AG10803 (cell line): ENCODE results near the gene MAOA.
"Not testable (repeated sequence)": the region's sequence is repeated elsewhere in the genome, so short reads cannot be mapped to it uniquely, and the experiment has no call there.

Source experiments
- DNase-seq: peaks from one replicate; pipeline ENCODE4 v3.0.0; 2010; ENCODE audit warnings: low read depth
- H3K4me3 ChIP-seq: 2 replicates; pipeline ENCODE4 v1.5.1; 2011; ENCODE audit warnings: mild to moderate bottlenecking, low read length, control low read depth
- CTCF ChIP-seq: conservative IDR thresholded peaks from 2 replicates; pipeline ENCODE4 v1.5.1; 2011; ENCODE audit warnings: mild to moderate bottlenecking, low read length, control low read depth, inconsistent platforms

MAOA gene

GRCh38 chrX:43656005-43656494, at the start of gene MAOA:
Gene MAOA, plus strand, starts transcription at chrX:43656299. Its CDS starts 43 bp downstream, at chrX:43656342.
- no peak for DNase-seq
- no peak for TF ChIP-seq CTCF
- H3K4me3 ChIP-seq: peak within 1 kb of the TSS; percentile 60

- H3K4me3 ChIP-seq: no peak overlapping the region
- no peak for TF ChIP-seq CTCF
- DNase-seq: no peak
These were observed 43.7 kb upstream of the MAOA start for GRCh38 chrX:43612400-43612799.

GRCh38 chrX:43615660-43616059, 40.4 kb upstream of the MAOA start:
- no peak overlapping the region for H3K4me3 ChIP-seq
- no peak for DNase-seq
- no peak for TF ChIP-seq CTCF

- no peak for TF ChIP-seq CTCF
- DNase-seq: no peak
- H3K4me3 ChIP-seq: no peak overlapping the region
These were observed 37.5 kb upstream of the MAOA start for GRCh38 chrX:43618366-43619205.

GRCh38 chrX:43619861-43620260, 36.2 kb upstream of the MAOA start:
- not testable (repeated sequence) for DNase-seq, H3K4me3 ChIP-seq

GRCh38 chrX:43627147-43627546, 29.0 kb upstream of the MAOA start:
- no peak for DNase-seq
- no peak overlapping the region for H3K4me3 ChIP-seq
- no peak for TF ChIP-seq CTCF

GRCh38 chrX:43627669-43628068, 28.4 kb upstream of the MAOA start:
- DNase-seq: no peak
- no peak overlapping the region for H3K4me3 ChIP-seq
- TF ChIP-seq CTCF: no peak
